Peyer's patch (tissue), 4 donors: ENCODE results near the gene HMGXB3. TPM values are rescaled to one million over a fixed set of nuclear protein-coding genes. Genes with fewer than 3 reads are reported as not detected.

Experiments used
- DNase-seq, 3 donors: peaks; one replicate each; pipeline ENCODE4 v3.0.0-alpha.2; 2017 to 2019
- H3K27ac ChIP-seq, 4 donors: fragments of 200-600 bp; sonication (generic); one replicate each; pipeline ENCODE4 v1.5.1; 2016 to 2019
- H3K27me3 ChIP-seq, 2 donors: fragments of 200-600 bp; sonication (generic); one replicate each; pipeline ENCODE4 v1.5.1; 2019
- H3K36me3 ChIP-seq, 3 donors: fragments of 200-600 bp; sonication (generic); one replicate each; pipeline ENCODE4 v1.5.1; 2016 to 2019
- H3K4me1 ChIP-seq, 4 donors: fragments of 200-600 bp; sonication (generic); one replicate each; pipeline ENCODE4 v1.5.1; 2016 to 2019
- H3K4me3 ChIP-seq, 4 donors: fragments of 200-600 bp; sonication (generic); 1 replicate in 3 of 4; 2 replicates in 1 of 4; pipeline ENCODE4 v1.5.1; 2016 to 2019; ENCODE audit warnings: mild to moderate bottlenecking in 1 of 4
- H3K9me3 ChIP-seq, 4 donors: fragments of 200-600 bp; sonication (generic); one replicate each; pipeline ENCODE4 v1.5.1; 2016 to 2019; ENCODE audit warnings: mild to moderate bottlenecking in 1 of 4
- CTCF ChIP-seq, 6 experiments: fragments of 450-650 bp in 4 of 6; fragments of 200-600 bp in 2 of 6; sonication (generic) in 1 of 6; IDR thresholded peaks; one replicate each; pipeline ENCODE4 v1.5.1; 2017 to 2019; ENCODE audit warnings: antibody characterized with exemption in 6 of 6, mild to moderate bottlenecking in 3 of 6, moderate library complexity in 1 of 6
- POLR2A ChIP-seq, 2 donors: fragments of 450-650 bp; IDR thresholded peaks; one replicate each; pipeline ENCODE4 v1.5.1; 2017; ENCODE audit warnings: antibody characterized with exemption in 2 of 2, mild to moderate bottlenecking in 2 of 2, moderate library complexity in 2 of 2
- total RNA-seq, 4 donors: library from RNA; depleted of rRNA; stranded (reverse); fragments of >200 nt; gene quantifications; one replicate each; pipeline ENCODE4 v1.1.0, GENCODE V29; 2016

Gene HMGXB3
- total RNA-seq, 4 donors from 2014 or later = 24.3 to 45.0 (median 41.4) TPM

GRCh38 chr5:150073677-150074076 lies 73.1 kb downstream of the HMGXB3 start:
- no peak for TF ChIP-seq CTCF (IDR thresholded peaks at IDR 0.05)
- TF ChIP-seq POLR2A (IDR thresholded peaks at IDR 0.05) = no peak
- H3K36me3 ChIP-seq = no peaks in the 10 kb centered on the region
- no peaks in the 10 kb centered on the region for H3K9me3 ChIP-seq
- no peak overlapping the region for H3K27ac ChIP-seq
- no peaks in the 10 kb centered on the region for H3K27me3 ChIP-seq
- no peak overlapping the region for H3K4me3 ChIP-seq
- no peak for DNase-seq
- H3K4me1 ChIP-seq = no peaks in the 10 kb centered on the region

GRCh38 chr5:150075233-150075632 lies 74.7 kb downstream of the HMGXB3 start:
- no peaks in the 10 kb centered on the region for H3K36me3 ChIP-seq
- H3K27ac ChIP-seq = no peak overlapping the region
- no peak for DNase-seq
- H3K27me3 ChIP-seq = no peaks in the 10 kb centered on the region
- no peak overlapping the region for H3K4me3 ChIP-seq
- H3K9me3 ChIP-seq = no peaks in the 10 kb centered on the region
- TF ChIP-seq POLR2A (IDR thresholded peaks at IDR 0.05) (no peak), CTCF (IDR thresholded peaks at IDR 0.05) (no peak)
- H3K4me1 ChIP-seq = no peaks in the 10 kb centered on the region

GRCh38 chr5:150075806-150076205 lies 75.3 kb downstream of the HMGXB3 start:
- DNase-seq = peak in 1 of 3 donors; percentile 10
- TF ChIP-seq CTCF (IDR thresholded peaks at IDR 0.05) = peak in 1 of 6 experiments; percentile 3
- no peak for TF ChIP-seq POLR2A (IDR thresholded peaks at IDR 0.05)
- no peak overlapping the region for H3K4me3 ChIP-seq
- no peaks in the 10 kb centered on the region for H3K4me1 ChIP-seq
- H3K9me3 ChIP-seq = no peaks in the 10 kb centered on the region
- H3K36me3 ChIP-seq = no peaks in the 10 kb centered on the region
- no peak overlapping the region for H3K27ac ChIP-seq
- H3K27me3 ChIP-seq = no peaks in the 10 kb centered on the region

GRCh38 chr5:150077060-150077459 lies 76.5 kb downstream of the HMGXB3 start:
- H3K9me3 ChIP-seq = no peaks in the 10 kb centered on the region
- TF ChIP-seq POLR2A (IDR thresholded peaks at IDR 0.05) = no peak
- TF ChIP-seq CTCF (IDR thresholded peaks at IDR 0.05) = no peak
- H3K27ac ChIP-seq = no peak overlapping the region
- H3K36me3 ChIP-seq = no peaks in the 10 kb centered on the region
- H3K27me3 ChIP-seq = no peaks in the 10 kb centered on the region
- H3K4me1 ChIP-seq = peaks cover 0 to 9% (median 0%) of the 10 kb centered on the region in 4 donors
- no peak for DNase-seq
- no peak overlapping the region for H3K4me3 ChIP-seq

- no peaks in the 10 kb centered on the region for H3K27me3 ChIP-seq
- no peaks in the 10 kb centered on the region for H3K9me3 ChIP-seq
- TF ChIP-seq CTCF (IDR thresholded peaks at IDR 0.05) = no peak
- no peak for TF ChIP-seq POLR2A (IDR thresholded peaks at IDR 0.05)
- H3K4me3 ChIP-seq = no peak overlapping the region
- H3K4me1 ChIP-seq = peaks cover 0 to 10% (median 0%) of the 10 kb centered on the region in 4 donors
- no peaks in the 10 kb centered on the region for H3K36me3 ChIP-seq
- no peak overlapping the region for H3K27ac ChIP-seq
- peak in 1 of 3 donors; percentile 19 for DNase-seq
These were observed 77.7 kb downstream of the HMGXB3 start for GRCh38 chr5:150077996-150078801.
